Stimulated activated CD8-positive, alpha-beta memory T cell treated with anti-CD3 and anti-CD28 coated beads, Interleukin-4, amount 100 ng/mL, for 1 hour (primary cell): Measurements from ENCODE around the gene MCF2L.
"Not testable (repeated sequence)": the region's sequence is repeated elsewhere in the genome, so short reads cannot be mapped to it uniquely, and the experiment has no call there.

ENCODE experiments used
- DNase-seq, 2 donors: peaks; one replicate each; pipeline ENCODE4 v3.0.0-alpha.2; 2020; ENCODE audit warnings: low read depth in 2 of 2, low spot score in 1 of 2

MCF2L gene

GRCh38 chr13:113106711-113107351, 137.8 kb downstream of the MCF2L start:
- no peak for DNase-seq

GRCh38 chr13:113108521-113108920, 139.5 kb downstream of the MCF2L start:
- DNase-seq, result not testable (repeated sequence)

- DNase-seq, result no peak
These were observed 140.4 kb downstream of the MCF2L start for GRCh38 chr13:113109151-113110047.

- DNase-seq, result no peak
These were observed 141.2 kb downstream of the MCF2L start for GRCh38 chr13:113110048-113110851.

- DNase-seq, result no peak
These were observed 141.9 kb downstream of the MCF2L start for GRCh38 chr13:113110852-113111315.

- not testable (repeated sequence) for DNase-seq
These were observed 142.8 kb downstream of the MCF2L start for GRCh38 chr13:113111821-113112220.

GRCh38 chr13:113112475-113112874, 143.5 kb downstream of the MCF2L start:
- not testable (repeated sequence) for DNase-seq

GRCh38 chr13:113112893-113113845, 144.2 kb downstream of the MCF2L start:
- no peak for DNase-seq

- no peak for DNase-seq
These were observed 144.8 kb downstream of the MCF2L start for GRCh38 chr13:113113846-113114271.

GRCh38 chr13:113114511-113115362, 145.7 kb downstream of the MCF2L start:
- no peak for DNase-seq

- DNase-seq, result no peak
These were observed 146.6 kb downstream of the MCF2L start for GRCh38 chr13:113115363-113116205.

GRCh38 chr13:113116206-113116800, 147.3 kb downstream of the MCF2L start:
- DNase-seq, result no peak

GRCh38 chr13:113116871-113117271, 147.9 kb downstream of the MCF2L start:
- DNase-seq, result no peak

GRCh38 chr13:113117335-113117872, 148.4 kb downstream of the MCF2L start:
- DNase-seq, result no peak

GRCh38 chr13:113117911-113118260, 148.9 kb downstream of the MCF2L start:
- no peak for DNase-seq

- no peak for DNase-seq
These were observed 149.4 kb downstream of the MCF2L start for GRCh38 chr13:113118261-113119021.

GRCh38 chr13:113119166-113119821, 150.3 kb downstream of the MCF2L start:
- DNase-seq, result no peak
